ENCODE measurements around the gene DLG2. TPM values are rescaled to one million over a fixed set of nuclear protein-coding genes. Genes with fewer than 3 reads are reported as not detected.

DLG2 gene
- total and polyA plus RNA-seq, 9 of the 15 experiments (the other 6 are each of a cell fraction or from before 2014, with no cell fraction given) = 0.52 to 1.6 (median 0.95) TPM

- no peak for TF ChIP-seq ATF4 (CRISPR knock-in tag; IDR thresholded peaks at IDR 0.05)
- TF ChIP-seq ZNF175 (CRISPR knock-in tag; IDR thresholded peaks at IDR 0.05; ENCODE audit: low read depth) = no peak
- TF ChIP-seq ZNF407 (IDR thresholded peaks at IDR 0.05; ENCODE audit: low read depth) = no peak
- TF ChIP-seq BCL6 (CRISPR knock-in tag; IDR thresholded peaks at IDR 0.05) = no peak
Observed at GRCh38 chr11:85355921-85356320, 271.2 kb downstream of the DLG2 start (continued).

All from K562 (cell line).